ENCODE measurements around the gene AUNIP. TPM values are rescaled to one million over a fixed set of nuclear protein-coding genes. Genes with fewer than 3 reads are reported as not detected.

Gene AUNIP
- total RNA-seq, 1 experiment from 2014 or later = 12.1 TPM

DNA sequence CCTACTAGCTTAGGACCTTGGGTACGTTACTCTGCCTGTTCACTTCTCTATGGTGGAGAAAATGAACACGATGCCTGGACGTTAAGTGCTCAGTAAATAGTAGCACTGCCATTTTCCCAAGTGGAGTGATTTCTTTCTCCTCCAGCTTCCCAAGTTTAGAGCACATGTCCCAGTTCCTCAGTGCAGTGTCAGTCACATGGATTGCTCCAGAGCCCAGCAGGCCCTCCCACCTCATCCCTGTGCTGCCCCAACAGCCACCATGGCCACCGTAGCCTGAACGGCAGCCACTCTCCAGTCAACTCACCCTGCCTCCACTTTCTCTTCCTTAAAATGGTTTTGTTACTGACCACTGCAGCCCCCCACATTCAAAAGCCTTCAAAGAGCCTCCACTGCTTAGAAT, 38.5 kb upstream of the AUNIP start:
- CTCF ChIA-PET = interaction anchor here (2.9 kb wide), 1 partner anchor 248 kb away, joined by 14 read pairs; no protein-coding TSS in a partner anchor
- TF ChIP-seq, protein P1, sequence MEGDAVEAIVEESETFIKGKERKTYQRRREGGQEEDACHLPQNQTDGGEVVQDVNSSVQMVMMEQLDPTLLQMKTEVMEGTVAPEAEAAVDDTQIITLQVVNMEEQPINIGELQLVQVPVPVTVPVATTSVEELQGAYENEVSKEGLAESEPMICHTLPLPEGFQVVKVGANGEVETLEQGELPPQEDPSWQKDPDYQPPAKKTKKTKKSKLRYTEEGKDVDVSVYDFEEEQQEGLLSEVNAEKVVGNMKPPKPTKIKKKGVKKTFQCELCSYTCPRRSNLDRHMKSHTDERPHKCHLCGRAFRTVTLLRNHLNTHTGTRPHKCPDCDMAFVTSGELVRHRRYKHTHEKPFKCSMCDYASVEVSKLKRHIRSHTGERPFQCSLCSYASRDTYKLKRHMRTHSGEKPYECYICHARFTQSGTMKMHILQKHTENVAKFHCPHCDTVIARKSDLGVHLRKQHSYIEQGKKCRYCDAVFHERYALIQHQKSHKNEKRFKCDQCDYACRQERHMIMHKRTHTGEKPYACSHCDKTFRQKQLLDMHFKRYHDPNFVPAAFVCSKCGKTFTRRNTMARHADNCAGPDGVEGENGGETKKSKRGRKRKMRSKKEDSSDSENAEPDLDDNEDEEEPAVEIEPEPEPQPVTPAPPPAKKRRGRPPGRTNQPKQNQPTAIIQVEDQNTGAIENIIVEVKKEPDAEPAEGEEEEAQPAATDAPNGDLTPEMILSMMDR (IDR thresholded peaks at IDR 0.05 in 2 of 3, conservative IDR thresholded peaks at IDR 0.05 in 1 of 3; ENCODE audit: borderline replicate concordance in 1 of 3, insufficient read depth in 1 of 3, low read depth in 2 of 3, low read length in 2 of 3) = no peak
- TF ChIP-seq EZH2phosphoT487 (IDR thresholded peaks at IDR 0.05; ENCODE audit: borderline replicate concordance) (no peak), RAD21 (IDR thresholded peaks at IDR 0.05; ENCODE audit: low read depth) (no peak), EZH2 (IDR thresholded peaks at IDR 0.05) (no peak), ZNF274 (IDR thresholded peaks at IDR 0.05; ENCODE audit: low read depth, low read length) (no peak), YY1 (IDR thresholded peaks at IDR 0.05; ENCODE audit: extremely low read depth, insufficient replicate concordance, low read depth, low read length) (no peak), EGR1 (IDR thresholded peaks at IDR 0.05; ENCODE audit: low read depth) (no peak), POLR2AphosphoS5 (IDR thresholded peaks at IDR 0.05; ENCODE audit: low read depth, low read length) (no peak), POLR2A (IDR thresholded peaks at IDR 0.05; ENCODE audit: borderline replicate concordance, extremely low read depth, insufficient read depth, insufficient read length) (no peak), CBX3 (IDR thresholded peaks at IDR 0.05; ENCODE audit: low read depth) (no peak), FOSL1 (IDR thresholded peaks at IDR 0.05; ENCODE audit: low read depth) (no peak), CEBPB (IDR thresholded peaks at IDR 0.05; ENCODE audit: low read depth) (no peak), ZFX (IDR thresholded peaks at IDR 0.05) (no peak), TCF7L2 (IDR thresholded peaks at IDR 0.05; ENCODE audit: borderline replicate concordance, extremely low read depth, insufficient read depth, insufficient read length) (no peak)
- TF ChIP-seq, protein P2, sequence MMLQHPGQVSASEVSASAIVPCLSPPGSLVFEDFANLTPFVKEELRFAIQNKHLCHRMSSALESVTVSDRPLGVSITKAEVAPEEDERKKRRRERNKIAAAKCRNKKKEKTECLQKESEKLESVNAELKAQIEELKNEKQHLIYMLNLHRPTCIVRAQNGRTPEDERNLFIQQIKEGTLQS (IDR thresholded peaks at IDR 0.05) = no peak
- TF ChIP-seq, protein P3, sequence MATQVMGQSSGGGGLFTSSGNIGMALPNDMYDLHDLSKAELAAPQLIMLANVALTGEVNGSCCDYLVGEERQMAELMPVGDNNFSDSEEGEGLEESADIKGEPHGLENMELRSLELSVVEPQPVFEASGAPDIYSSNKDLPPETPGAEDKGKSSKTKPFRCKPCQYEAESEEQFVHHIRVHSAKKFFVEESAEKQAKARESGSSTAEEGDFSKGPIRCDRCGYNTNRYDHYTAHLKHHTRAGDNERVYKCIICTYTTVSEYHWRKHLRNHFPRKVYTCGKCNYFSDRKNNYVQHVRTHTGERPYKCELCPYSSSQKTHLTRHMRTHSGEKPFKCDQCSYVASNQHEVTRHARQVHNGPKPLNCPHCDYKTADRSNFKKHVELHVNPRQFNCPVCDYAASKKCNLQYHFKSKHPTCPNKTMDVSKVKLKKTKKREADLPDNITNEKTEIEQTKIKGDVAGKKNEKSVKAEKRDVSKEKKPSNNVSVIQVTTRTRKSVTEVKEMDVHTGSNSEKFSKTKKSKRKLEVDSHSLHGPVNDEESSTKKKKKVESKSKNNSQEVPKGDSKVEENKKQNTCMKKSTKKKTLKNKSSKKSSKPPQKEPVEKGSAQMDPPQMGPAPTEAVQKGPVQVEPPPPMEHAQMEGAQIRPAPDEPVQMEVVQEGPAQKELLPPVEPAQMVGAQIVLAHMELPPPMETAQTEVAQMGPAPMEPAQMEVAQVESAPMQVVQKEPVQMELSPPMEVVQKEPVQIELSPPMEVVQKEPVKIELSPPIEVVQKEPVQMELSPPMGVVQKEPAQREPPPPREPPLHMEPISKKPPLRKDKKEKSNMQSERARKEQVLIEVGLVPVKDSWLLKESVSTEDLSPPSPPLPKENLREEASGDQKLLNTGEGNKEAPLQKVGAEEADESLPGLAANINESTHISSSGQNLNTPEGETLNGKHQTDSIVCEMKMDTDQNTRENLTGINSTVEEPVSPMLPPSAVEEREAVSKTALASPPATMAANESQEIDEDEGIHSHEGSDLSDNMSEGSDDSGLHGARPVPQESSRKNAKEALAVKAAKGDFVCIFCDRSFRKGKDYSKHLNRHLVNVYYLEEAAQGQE (IDR thresholded peaks at IDR 0.05; ENCODE audit: low read depth) = no peak
- no peak overlapping the region for H3K4me3 ChIP-seq (replicated peaks in 1 of 2; ENCODE audit: low read depth in 1 of 2, low read length in 2 of 2)
- H3K27me3 ChIP-seq (ENCODE audit: insufficient read depth, low read length) = no peaks in the 10 kb centered on the region
- BruUV-seq (replicated peaks) = no TSS peak
- POLR2A ChIA-PET = interaction anchor here (0.9 kb wide), 1 partner anchor 100 kb away, joined by 3 read pairs; the partner anchor contains the start of gene PAFAH2
- H3K27ac ChIP-seq (ENCODE audit: low read depth, low read length) = no peak overlapping the region
- H3K79me2 ChIP-seq (ENCODE audit: insufficient read depth, low read length) = peaks cover 33% of the 10 kb centered on the region
- peaks cover 32 to 44% of the 10 kb centered on the region in 2 experiments for H3K36me3 ChIP-seq (ENCODE audit: control insufficient read depth in 1 of 2, insufficient read depth in 2 of 2, low read length in 2 of 2)
- no peak for DNase-seq (ENCODE audit: low read depth, low spot score)
- no peak overlapping the region for H3K9ac ChIP-seq (ENCODE audit: low read length)
- no peak overlapping the region for H2AFZ ChIP-seq (ENCODE audit: low read depth, low read length, poor library complexity, severe bottlenecking)
- H3K4me2 ChIP-seq (ENCODE audit: low read length) = no peak overlapping the region
- RAD21 ChIA-PET (ENCODE audit: low non-redundant PET in 1 of 2, low total read pairs in 2 of 2, uncharacterized antibody in 2 of 2, unreplicated experiment in 2 of 2) = no interaction called here
- H3K4me1 ChIP-seq (ENCODE audit: control insufficient read depth in 1 of 2, insufficient read depth in 2 of 2, low read length in 2 of 2) = peaks cover 26 to 38% of the 10 kb centered on the region in 2 experiments
- H4K20me1 ChIP-seq (ENCODE audit: insufficient read depth) = no peaks in the 10 kb centered on the region
- no peak for ATAC-seq
- intact Hi-C loops (cut with micrococcal nuclease) = loop anchor here (5.0 to 10.0 kb wide), 2 partner anchors 80 to 247 kb away; partner anchors contain the start of gene MTFR1L
- no peaks in the 10 kb centered on the region for H3K9me2 ChIP-seq (ENCODE audit: insufficient read depth)
- H3K9me3 ChIP-seq (ENCODE audit: control insufficient read depth in 1 of 2, insufficient read depth in 1 of 2, low read depth in 1 of 2, low read length in 2 of 2) = no peaks in the 10 kb centered on the region

Measured in HCT116 (cell line).